Measurements from ENCODE around the gene OR2V2. TPM values are rescaled to one million over a fixed set of nuclear protein-coding genes. Genes with fewer than 3 reads are reported as not detected.

Gene OR2V2
- total RNA-seq, result not detected

GRCh38 chr5:181146927-181147636 is at the start of gene OR2V2:
Gene OR2V2 (plus strand): TSS chr5:181147586. CDS start chr5:181154943, 7,357 bp downstream.

GRCh38 chr5:181130832-181131496 is 16.4 kb upstream of the OR2V2 start, which contains the start of gene OR2V1:
Gene OR2V1 (minus strand): TSS chr5:181131169. CDS start chr5:181125304, 5,865 bp downstream.

GRCh38 chr5:181204826-181205760 is 57.7 kb downstream of the OR2V2 start, which contains the start of gene TRIM7:
Gene TRIM7 (minus strand): TSS chr5:181205196. CDS start chr5:181205110, 86 bp downstream.

Other genes with a start within 250 kb of the OR2V2 start
- gene BTNL8, start 248.4 kb upstream of the OR2V2 start, total RNA-seq, result 0.47 TPM
- gene BTNL3, start 158.7 kb upstream of the OR2V2 start, total RNA-seq, result not detected
- 17.1 TPM for gene BTNL9, start 107.3 kb upstream of the OR2V2 start, total RNA-seq
- gene OR2V1, start 16.4 kb upstream of the OR2V2 start, total RNA-seq, result not detected
- 5.5 TPM for gene TRIM7, start 57.6 kb downstream of the OR2V2 start, total RNA-seq
- gene TRIM41, start 75.7 kb downstream of the OR2V2 start, total RNA-seq, result 22.5 TPM
- gene RACK1, start 96.3 kb downstream of the OR2V2 start, total RNA-seq, result 5,159 TPM
- 17.7 TPM for gene TRIM52, start 113.6 kb downstream of the OR2V2 start, total RNA-seq
- 0.23 TPM for gene OR4F3, start 219.7 kb downstream of the OR2V2 start, total RNA-seq